Spleen (tissue), 7 donors: ENCODE results near the gene BATF.

Experiments used
- CTCF ChIP-seq, 11 experiments: fragments of 200-600 bp in 7 of 11; fragments of 450-650 bp in 4 of 11; sonication (generic) in 4 of 11; IDR thresholded peaks in 8 of 11; conservative IDR thresholded peaks in 3 of 11; 1 replicate in 7 of 11; 2 replicates in 4 of 11; pipeline versions ENCODE4 v1.4.0 to v1.8.0; 2016 to 2021; ENCODE audit warnings: antibody characterized with exemption in 11 of 11, inconsistent platforms in 4 of 11, mild to moderate bottlenecking in 1 of 11
- POLR2A ChIP-seq, 3 donors: fragments of 450-650 bp; IDR thresholded peaks; one replicate each; pipeline ENCODE4 v1.5.1; 2017; ENCODE audit warnings: antibody characterized with exemption in 3 of 3, mild to moderate bottlenecking in 1 of 3
- donor health status: DM: no; HTN: no; CAD: no; lungs with moderate emphysema.
- donor health status: DM: no; HTN: no; CAD: no.
- donor health status: DM: no; HTN: no; CAD: no.

- TF ChIP-seq CTCF (IDR thresholded peaks at IDR 0.05 in 8 of 11, conservative IDR thresholded peaks at IDR 0.05 in 3 of 11) (no peak), POLR2A (IDR thresholded peaks at IDR 0.05) (no peak)
Measured at GRCh38 chr14:75566321-75566720, 44.1 kb downstream of the BATF start.
